Left lung (tissue), 10 donors: Measurements from ENCODE around the gene CCT8. TPM values are rescaled to one million over a fixed set of nuclear protein-coding genes. Genes with fewer than 3 reads are reported as not detected.
A peak's percentile ranks its signal among the peaks of the same experiment; 100 is the strongest.
"Not testable (repeated sequence)": the region's sequence is repeated elsewhere in the genome, so short reads cannot be mapped to it uniquely, and the experiment has no call there.

Experiments
- ATAC-seq: fragments of 200-7000 bp; cut with Tn5 transposase; one replicate; pipeline ENCODE4 v1.9.1; 2020; ENCODE audit warnings: moderate library complexity
- DNase-seq, 4 donors: peaks; one replicate each; pipeline ENCODE4 v3.0.0-alpha.2; 2013 to 2020
- H3K27ac ChIP-seq, 2 donors: fragments of 200-600 bp; sonication (generic) in 1 of 2; one replicate each; pipeline versions ENCODE4 v1.5.0 to v1.8.0; 2020 to 2021
- H3K27me3 ChIP-seq, 2 donors: fragments of 200-600 bp; sonication (generic) in 1 of 2; one replicate each; pipeline versions ENCODE4 v1.5.0 to v1.8.0; 2020 to 2021
- H3K36me3 ChIP-seq, 2 donors: fragments of 200-600 bp; sonication (generic) in 1 of 2; one replicate each; pipeline versions ENCODE4 v1.5.0 to v1.8.0; 2020 to 2021
- H3K4me1 ChIP-seq, 2 donors: fragments of 200-600 bp; one replicate each; pipeline ENCODE4 v1.8.0; 2021
- H3K4me3 ChIP-seq, 2 donors: fragments of 200-600 bp; sonication (generic) in 1 of 2; one replicate each; pipeline versions ENCODE4 v1.5.0 to v1.8.0; 2020 to 2021; ENCODE audit warnings: mild to moderate bottlenecking in 1 of 2
- H3K9me3 ChIP-seq, 2 donors: fragments of 200-600 bp; sonication (generic) in 1 of 2; one replicate each; pipeline versions ENCODE4 v1.5.0 to v1.8.0; 2020 to 2021
- intact Hi-C, 2 donors: fragments of 100-400 bp; cut with DNase I; formaldehyde crosslinking; loops; one replicate each; pipeline versions ENCODE4 v1.11.2 to v1.14.2; 2022
- polyA plus RNA-seq, 6 donors: library from polyadenylated mRNA; unstranded; fragments of 120-200 nt; gene quantifications; one replicate each; pipeline ENCODE4 v1.2.1, GENCODE V29; 2013; ENCODE audit not compliant: insufficient read length in 6 of 6
- total RNA-seq, 2 donors: library from RNA; stranded (reverse); fragmentation: NEBNext Ultra II Directional; extraction: Animal tissue kit (Norgen Biotek cat#: 25700); gene quantifications; one replicate each; pipeline ENCODE4 v1.2.1, GENCODE V29; 2021
- TF ChIP-seq, protein P1 (sequence below), 2 donors: fragments of 200-600 bp; sonication (generic) in 1 of 2; IDR thresholded peaks; one replicate each; pipeline versions ENCODE4 v1.5.0 to v1.8.0; 2021; ENCODE audit warnings: antibody characterized with exemption in 2 of 2
- donor health status: DM: no; HTN: yes; CAD: no.
- donor health status: DM: no; HTN: no; CAD: no.

CCT8 gene
- total and polyA plus RNA-seq, 8 donors = 111 to 259 (median 235) TPM

DNA sequence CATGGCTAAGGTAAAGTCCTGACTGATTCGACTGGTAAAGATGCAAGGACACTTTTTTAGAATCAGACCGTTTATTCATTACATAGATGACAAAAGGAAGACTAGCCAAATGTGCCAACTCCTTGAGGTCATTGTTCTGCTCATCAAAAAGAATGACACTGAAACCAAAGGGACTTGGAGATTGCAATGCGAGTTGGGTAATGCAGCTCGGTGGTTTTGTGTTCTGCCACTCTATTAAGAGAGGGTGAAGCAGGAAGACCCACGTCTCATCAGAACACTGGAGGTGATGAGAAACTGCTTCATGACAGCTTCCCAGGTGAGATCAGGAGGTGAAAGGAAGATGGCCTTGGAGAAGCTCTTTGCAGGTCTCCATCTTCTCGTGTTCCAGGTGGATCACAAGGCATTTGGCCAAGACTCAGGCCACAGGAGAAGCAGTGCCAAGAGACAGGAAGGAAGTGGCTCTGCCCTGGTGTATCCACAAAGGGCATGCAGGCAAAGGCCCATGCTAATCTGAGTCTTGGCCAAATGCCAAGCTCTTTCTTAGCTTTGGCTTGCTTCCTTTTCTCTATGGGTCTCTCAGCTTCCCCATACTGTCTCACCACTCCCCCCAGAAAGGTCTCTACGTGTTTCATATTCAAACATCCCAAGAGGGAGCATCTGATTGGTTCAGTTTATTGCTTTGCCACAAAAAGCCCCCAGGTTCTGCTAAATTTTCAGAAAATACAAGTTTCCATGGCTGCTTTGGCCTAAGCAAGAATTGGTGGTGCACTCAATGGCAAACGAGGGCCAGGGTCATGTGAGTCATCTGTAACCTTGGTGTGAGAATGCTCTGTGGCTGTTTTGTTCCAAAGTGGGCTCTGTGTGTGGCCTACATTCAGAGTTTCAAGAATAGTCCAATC lies 5.7 kb upstream of the CCT8 start:
- ATAC-seq (peak; percentile 7), DNase-seq (peak in 1 of 4 donors; percentile 54)
- H3K4me3 ChIP-seq = no peak overlapping the region
- H3K36me3 ChIP-seq = no peaks in the 10 kb centered on the region
- intact Hi-C loops = no loop called here
- no peaks in the 10 kb centered on the region for H3K9me3 ChIP-seq
- no peaks in the 10 kb centered on the region for H3K27me3 ChIP-seq
- H3K4me1 ChIP-seq = peaks cover 23 to 47% of the 10 kb centered on the region in 2 donors
- peak overlapping the region; percentile 60 to 67 for H3K27ac ChIP-seq
- TF ChIP-seq, protein P1, sequence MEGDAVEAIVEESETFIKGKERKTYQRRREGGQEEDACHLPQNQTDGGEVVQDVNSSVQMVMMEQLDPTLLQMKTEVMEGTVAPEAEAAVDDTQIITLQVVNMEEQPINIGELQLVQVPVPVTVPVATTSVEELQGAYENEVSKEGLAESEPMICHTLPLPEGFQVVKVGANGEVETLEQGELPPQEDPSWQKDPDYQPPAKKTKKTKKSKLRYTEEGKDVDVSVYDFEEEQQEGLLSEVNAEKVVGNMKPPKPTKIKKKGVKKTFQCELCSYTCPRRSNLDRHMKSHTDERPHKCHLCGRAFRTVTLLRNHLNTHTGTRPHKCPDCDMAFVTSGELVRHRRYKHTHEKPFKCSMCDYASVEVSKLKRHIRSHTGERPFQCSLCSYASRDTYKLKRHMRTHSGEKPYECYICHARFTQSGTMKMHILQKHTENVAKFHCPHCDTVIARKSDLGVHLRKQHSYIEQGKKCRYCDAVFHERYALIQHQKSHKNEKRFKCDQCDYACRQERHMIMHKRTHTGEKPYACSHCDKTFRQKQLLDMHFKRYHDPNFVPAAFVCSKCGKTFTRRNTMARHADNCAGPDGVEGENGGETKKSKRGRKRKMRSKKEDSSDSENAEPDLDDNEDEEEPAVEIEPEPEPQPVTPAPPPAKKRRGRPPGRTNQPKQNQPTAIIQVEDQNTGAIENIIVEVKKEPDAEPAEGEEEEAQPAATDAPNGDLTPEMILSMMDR (IDR thresholded peaks at IDR 0.05) = no peak

DNA sequence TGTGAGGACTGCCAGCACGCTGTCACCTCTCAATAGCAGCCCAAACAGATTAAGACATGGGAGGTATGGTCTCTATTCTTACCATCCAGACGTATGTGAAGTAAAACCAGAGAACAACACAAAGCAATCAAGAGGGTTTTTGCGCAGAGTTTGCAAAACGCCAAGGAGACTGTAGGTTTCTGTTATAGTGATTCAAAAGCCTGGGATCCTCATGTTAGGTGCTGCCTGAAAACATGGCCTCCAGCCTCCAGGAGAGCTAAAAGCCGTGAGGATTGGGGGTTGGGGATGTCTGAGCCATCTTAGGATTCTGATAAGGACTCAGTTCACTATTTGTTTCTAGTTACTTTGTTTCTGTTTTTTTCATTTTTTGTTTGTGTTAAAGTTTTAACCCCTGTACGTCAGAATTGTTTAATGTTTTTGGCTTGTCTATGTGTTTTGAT lies 4.2 kb upstream of the CCT8 start:
- H3K27ac ChIP-seq = peak overlapping the region; percentile 91 to 94
- DNase-seq = peak in 1 of 4 donors; percentile 47

DNA sequence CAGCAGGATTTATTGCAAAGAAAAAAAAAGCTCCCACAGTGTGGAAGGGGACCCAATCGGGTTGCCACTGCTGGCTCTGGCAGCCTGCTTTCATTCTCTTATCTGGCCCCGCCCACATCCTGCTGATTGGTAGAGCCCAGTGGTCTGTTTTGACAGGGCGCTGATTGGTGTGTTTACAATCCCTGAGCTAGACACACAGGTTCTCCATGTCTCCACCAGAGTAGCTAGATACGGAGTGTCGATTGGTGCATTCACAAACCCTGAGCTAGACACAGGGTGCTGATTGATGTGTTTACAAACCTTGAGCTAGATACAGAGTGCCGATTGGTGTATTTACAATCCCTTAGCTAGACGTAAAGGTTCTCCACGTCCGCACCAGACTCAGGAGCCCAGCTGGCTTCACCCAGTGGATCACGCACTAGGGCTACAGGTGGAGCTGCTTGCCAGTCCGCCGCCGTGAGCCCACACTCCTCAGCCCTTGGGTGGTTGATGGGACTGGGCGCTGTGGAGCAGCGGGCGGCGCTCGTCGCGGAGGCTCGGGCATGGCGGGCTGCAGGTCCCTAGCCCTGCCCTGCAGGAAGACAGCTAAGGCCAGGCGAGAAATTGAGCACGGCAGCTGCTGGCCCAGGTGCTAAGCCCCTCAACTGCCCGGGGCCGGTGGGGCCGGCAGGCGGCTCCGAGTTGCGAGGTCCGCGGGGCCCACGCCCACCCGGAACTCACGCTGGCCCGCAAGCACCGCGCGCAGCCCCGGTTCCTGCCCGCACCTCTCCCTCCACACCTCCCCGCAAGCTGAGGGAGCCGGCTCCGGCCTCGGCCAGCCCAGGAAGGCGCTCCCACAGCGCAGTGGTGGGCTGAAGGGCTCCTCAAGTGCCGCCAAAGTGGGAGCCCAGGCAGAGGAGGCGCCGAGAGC lies 3.5 kb upstream of the CCT8 start:
- peak; percentile 13 for ATAC-seq
- intact Hi-C loops, H3K9me3 ChIP-seq, H3K36me3 ChIP-seq, H3K27me3 ChIP-seq: not testable (repeated sequence)
- H3K4me3 ChIP-seq = peak overlapping the region; percentile 52 to 57
- DNase-seq = peak in 2 of 4 donors; percentile 84 to 88
- H3K27ac ChIP-seq = peak overlapping the region; percentile 91 to 94
- H3K4me1 ChIP-seq = peaks cover 30 to 53% of the 10 kb centered on the region in 2 donors

More for the DNA sequence above, 4.2 kb upstream of the CCT8 start:
- Histone ChIP-seq H3K4me1 (peaks cover 23 to 50% of the 10 kb centered on the region in 2 donors), H3K9me3 (no peaks in the 10 kb centered on the region), H3K36me3 (no peaks in the 10 kb centered on the region), H3K4me3 (peak overlapping the region; percentile 52 to 57), H3K27me3 (no peaks in the 10 kb centered on the region)
- intact Hi-C loops = no loop called here
- ATAC-seq = peak; percentile 38
- TF ChIP-seq, protein P1 (IDR thresholded peaks at IDR 0.05) = no peak

DNA sequence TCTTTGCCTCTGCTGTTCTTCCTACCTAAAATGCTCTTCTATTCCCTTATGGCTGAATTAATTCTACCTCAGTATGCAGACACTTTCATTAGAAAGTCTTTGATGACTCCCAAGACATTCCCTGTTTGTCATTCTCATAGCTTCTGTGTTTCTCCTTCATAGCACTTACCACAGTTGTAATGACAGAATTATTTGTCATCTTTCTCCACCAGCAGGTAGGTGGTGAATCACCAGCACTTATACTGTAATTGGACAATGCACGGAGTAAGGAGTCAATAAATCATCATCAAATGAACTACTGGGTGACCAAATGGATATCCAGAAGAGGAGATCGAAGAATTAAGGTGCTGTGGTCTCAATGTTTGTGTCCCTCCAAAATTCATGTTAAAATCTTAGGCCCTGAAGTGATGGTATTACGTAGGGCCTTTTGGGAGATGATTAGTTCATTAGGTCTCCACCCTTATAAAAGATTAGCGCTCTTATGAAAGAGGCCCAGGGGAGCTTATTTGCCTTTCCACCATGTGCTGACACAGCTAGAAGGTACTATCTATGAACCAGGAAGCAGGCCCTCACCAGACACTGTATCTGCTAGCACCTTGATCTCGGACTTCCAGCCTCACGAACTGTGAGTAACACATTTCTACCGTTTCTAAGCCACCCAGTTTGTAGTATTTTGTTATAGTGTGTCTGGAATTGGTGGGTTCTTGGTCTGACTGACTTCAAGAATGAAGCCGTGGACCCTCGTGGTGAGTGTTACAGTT lies 2.4 kb upstream of the CCT8 start:
- H3K27ac ChIP-seq = peak overlapping the region; percentile 91 to 94
- no peaks in the 10 kb centered on the region for H3K27me3 ChIP-seq
- intact Hi-C loops = no loop called here
- no peak for DNase-seq
- ATAC-seq = no peak
- H3K36me3 ChIP-seq = no peaks in the 10 kb centered on the region
- peaks cover 34 to 59% of the 10 kb centered on the region in 2 donors for H3K4me1 ChIP-seq
- TF ChIP-seq, protein P1 (IDR thresholded peaks at IDR 0.05) = no peak
- no peaks in the 10 kb centered on the region for H3K9me3 ChIP-seq
- H3K4me3 ChIP-seq = no peak overlapping the region

DNA sequence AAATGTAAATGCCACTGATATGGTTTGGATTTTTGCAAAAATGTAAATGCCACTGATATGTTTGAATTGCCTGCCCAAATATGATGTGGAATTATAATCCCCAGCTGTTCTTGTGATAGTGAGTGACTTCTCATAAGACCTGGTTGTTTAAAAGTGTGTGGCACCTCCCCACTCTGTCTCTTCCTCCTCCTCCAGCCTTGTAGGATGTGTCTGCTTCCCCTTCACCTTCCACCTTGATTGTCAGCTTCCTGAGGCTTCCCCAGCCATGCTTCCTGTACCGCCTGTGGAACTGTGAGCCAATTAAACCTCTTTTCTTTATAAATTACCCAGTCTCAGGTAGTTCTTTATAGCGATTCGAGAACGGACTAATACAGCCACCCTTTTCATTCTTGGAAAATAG lies 1.3 kb upstream of the CCT8 start:
- intact Hi-C loops = no loop called here
- ATAC-seq = no peak
- Histone ChIP-seq H3K4me1 (peaks cover 28 to 57% of the 10 kb centered on the region in 2 donors), H3K9me3 (no peaks in the 10 kb centered on the region), H3K27ac (no peak overlapping the region), H3K27me3 (no peaks in the 10 kb centered on the region), H3K4me3 (no peak overlapping the region), H3K36me3 (peaks cover 0 to 7% of the 10 kb centered on the region in 2 donors)
- no peak for DNase-seq
- TF ChIP-seq, protein P1 (IDR thresholded peaks at IDR 0.05) = no peak
